HG02571 (cell line): Measurements from ENCODE around the gene ACACB.

Experiments
- ATAC-seq: cut with Tn5 transposase; IDR thresholded peaks from one replicate; pipeline ENCODE4 v1.9.1; 2021; ENCODE audit warnings: mild to moderate bottlenecking, moderate library complexity; ENCODE audit not compliant: unreplicated experiment

Gene ACACB

GRCh38 chr12:109247831-109248654 lies 131.7 kb downstream of the ACACB start:
- no peak for ATAC-seq

- ATAC-seq = no peak
Measured at GRCh38 chr12:109250523-109250922, 134.1 kb downstream of the ACACB start.

GRCh38 chr12:109252799-109253198 lies 136.4 kb downstream of the ACACB start:
- no peak for ATAC-seq

GRCh38 chr12:109253913-109254544 lies 137.6 kb downstream of the ACACB start:
- ATAC-seq = no peak

GRCh38 chr12:109255377-109255776 lies 139.0 kb downstream of the ACACB start:
- ATAC-seq = no peak

- ATAC-seq = no peak
Measured at GRCh38 chr12:109256011-109256410, 139.6 kb downstream of the ACACB start.

GRCh38 chr12:109258201-109258600 lies 141.8 kb downstream of the ACACB start:
- ATAC-seq = no peak

- no peak for ATAC-seq
Measured at GRCh38 chr12:109258607-109259544, 142.5 kb downstream of the ACACB start.

- no peak for ATAC-seq
Measured at GRCh38 chr12:109259545-109259895, 143.1 kb downstream of the ACACB start.

- no peak for ATAC-seq
Measured at GRCh38 chr12:109261087-109261486, 144.7 kb downstream of the ACACB start.

- ATAC-seq = no peak
Measured at GRCh38 chr12:109261939-109262338, 145.6 kb downstream of the ACACB start.

GRCh38 chr12:109263439-109263838 lies 147.1 kb downstream of the ACACB start:
- ATAC-seq = no peak

- ATAC-seq = no peak
Measured at GRCh38 chr12:109264095-109264942, 147.9 kb downstream of the ACACB start.

GRCh38 chr12:109264943-109265650 lies 148.7 kb downstream of the ACACB start:
- ATAC-seq = no peak

- ATAC-seq = no peak
Measured at GRCh38 chr12:109266106-109266879, 149.9 kb downstream of the ACACB start.

GRCh38 chr12:109267361-109267760 lies 151.0 kb downstream of the ACACB start:
- no peak for ATAC-seq

- ATAC-seq = no peak
Measured at GRCh38 chr12:109268896-109269295, 152.5 kb downstream of the ACACB start.

- no peak for ATAC-seq
Measured at GRCh38 chr12:109269428-109269827, 153.0 kb downstream of the ACACB start.

- no peak for ATAC-seq
Measured at GRCh38 chr12:109270494-109270893, 154.1 kb downstream of the ACACB start.
